ENCODE data around the gene FAM181A. TPM values are rescaled to one million over a fixed set of nuclear protein-coding genes. Genes with fewer than 3 reads are reported as not detected.

Gene FAM181A
- total RNA-seq, result not detected in 2 replicates

DNA sequence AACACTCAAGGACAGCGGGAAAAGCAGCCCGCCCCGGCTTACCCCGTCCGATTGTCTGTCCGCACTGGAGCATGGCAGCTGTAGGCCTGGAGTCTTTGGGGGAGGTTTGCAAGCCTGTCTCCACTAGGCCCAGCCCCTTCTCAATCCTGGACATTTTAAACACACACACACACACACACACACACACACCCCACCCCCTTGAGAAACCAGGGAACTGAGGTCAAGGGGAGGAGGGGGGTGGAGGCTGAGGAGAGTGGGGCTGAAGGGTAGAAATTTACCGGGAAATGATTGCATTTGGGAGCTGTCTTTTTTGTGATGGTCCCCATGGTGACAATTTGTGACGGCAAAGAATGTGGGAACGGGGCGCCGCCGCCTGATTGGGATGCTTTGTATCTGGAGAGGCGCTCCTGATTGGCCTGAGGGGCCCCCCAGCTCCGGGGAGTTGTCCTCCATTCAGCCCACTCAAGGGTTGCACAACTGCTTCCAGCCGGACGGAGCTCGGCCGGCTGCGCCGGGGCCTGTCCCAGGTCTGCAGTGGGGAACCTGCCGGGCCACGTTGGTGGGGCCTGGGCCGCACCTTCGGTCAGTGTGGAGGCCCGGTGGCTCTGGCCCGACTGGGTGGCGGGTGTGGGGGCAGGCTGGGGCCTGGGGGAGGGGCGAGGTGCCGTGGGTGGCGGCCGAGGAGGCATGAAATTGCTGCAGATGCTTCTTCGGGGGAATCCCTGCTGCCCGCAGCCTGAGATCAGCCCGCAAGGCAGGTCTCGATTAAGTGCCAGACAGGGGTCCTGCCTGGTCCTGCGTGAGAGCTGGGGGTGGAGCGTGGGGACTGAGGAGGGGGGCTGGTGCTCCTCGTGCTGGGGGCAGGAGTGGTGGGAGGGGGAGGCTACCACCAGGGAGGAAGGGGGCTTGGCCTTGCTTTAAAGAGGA lies at the start of gene FAM181A:
Gene FAM181A, plus strand, starts transcription at position 472 of the 927 bp plus-strand sequence. CDS start 942 bp downstream, outside the sequence.

DNA sequence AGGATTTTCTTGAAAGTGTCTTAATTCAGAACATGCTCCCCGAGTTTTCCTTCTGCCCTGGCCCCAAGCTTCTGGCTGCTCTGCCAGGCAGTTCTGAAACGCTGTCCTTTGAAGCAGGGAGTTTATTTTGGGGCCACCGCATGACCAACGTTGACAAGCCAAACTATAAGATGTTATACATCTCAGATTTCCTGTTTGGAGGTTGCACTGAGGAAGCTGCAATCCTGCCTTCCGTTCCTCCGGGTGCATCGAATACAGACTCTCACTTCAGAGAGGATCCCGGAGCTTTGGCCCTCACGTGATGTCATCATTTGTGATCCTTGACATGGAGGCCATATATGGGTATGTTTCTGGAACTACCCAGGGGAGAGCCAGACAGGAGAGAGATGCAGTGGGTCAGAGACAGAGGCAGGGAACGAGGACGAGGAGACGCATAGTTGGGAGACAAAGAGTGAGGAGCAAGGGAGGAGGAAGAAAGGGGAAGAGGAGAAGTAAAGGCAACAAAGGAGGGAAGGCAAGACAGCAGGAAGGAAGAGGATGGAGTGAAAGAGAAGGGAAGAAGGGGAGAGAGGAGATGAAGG lies 49.4 kb downstream of the FAM181A start, which contains the start of gene ASB2:
Gene ASB2, minus strand, starts transcription at position 94 of the 581 bp plus-strand sequence. CDS start 12,031 bp downstream, outside the sequence.

Small RNA genes lying within 50 kb of the gene (small RNA-seq; reads per million reads assigned to genes)
- not detected for gene MIR4506

Other genes starting within 250 kb of the FAM181A start
- gene PRIMA1, start 138.9 kb upstream of the FAM181A start, total RNA-seq, result not detected in 2 replicates
- gene ASB2, start 49.2 kb downstream of the FAM181A start, total RNA-seq, result not detected in 2 replicates
- not detected in 2 replicates for gene CCDC197, start 70.0 kb downstream of the FAM181A start, total RNA-seq
- gene OTUB2, start 99.0 kb downstream of the FAM181A start, total RNA-seq, result 1.2 and 1.6 TPM in 2 replicates
- 69.2 and 69.5 TPM in 2 replicates for gene DDX24, start 153.9 kb downstream of the FAM181A start, total RNA-seq
- gene IFI27L1, start 154.0 kb downstream of the FAM181A start, total RNA-seq, result 8.6 and 13.0 TPM in 2 replicates
- 0.39 and 0.76 TPM in 2 replicates for gene IFI27, start 183.4 kb downstream of the FAM181A start, total RNA-seq
- gene IFI27L2, start 202.3 kb downstream of the FAM181A start, total RNA-seq, result 47.2 and 53.8 TPM in 2 replicates
- gene PPP4R4, start 247.0 kb downstream of the FAM181A start, total RNA-seq, result under 0.01 and 0.54 TPM in 2 replicates